OCI-M2 (cell line): ENCODE measurements around the gene ITGAE.

Source experiments
- DNase-seq: peaks from one replicate; lab custom pipeline; 2025; ENCODE audit not compliant: unreplicated experiment; lab: John Stamatoyannopoulos, UW

Gene ITGAE

GRCh38 chr17:3821101-3821500 lies 20.1 kb upstream of the ITGAE start:
- no peak for DNase-seq

- DNase-seq = no peak
Measured at GRCh38 chr17:3818786-3819185, 17.8 kb upstream of the ITGAE start.

GRCh38 chr17:3817851-3818605 lies 17.0 kb upstream of the ITGAE start:
- DNase-seq = no peak

- DNase-seq = no peak
Measured at GRCh38 chr17:3815925-3816324, 14.9 kb upstream of the ITGAE start.

GRCh38 chr17:3815122-3815521 lies 14.1 kb upstream of the ITGAE start:
- DNase-seq = no peak

GRCh38 chr17:3814361-3814760 lies 13.4 kb upstream of the ITGAE start:
- no peak for DNase-seq

- DNase-seq = no peak
Measured at GRCh38 chr17:3813171-3813570, 12.2 kb upstream of the ITGAE start.

- no peak for DNase-seq
Measured at GRCh38 chr17:3812771-3813170, 11.8 kb upstream of the ITGAE start.

GRCh38 chr17:3812284-3812683 lies 11.3 kb upstream of the ITGAE start:
- no peak for DNase-seq

- no peak for DNase-seq
Measured at GRCh38 chr17:3810019-3810418, 9.0 kb upstream of the ITGAE start.

GRCh38 chr17:3809135-3809534 lies 8.1 kb upstream of the ITGAE start:
- DNase-seq = no peak

GRCh38 chr17:3808701-3809100 lies 7.7 kb upstream of the ITGAE start:
- DNase-seq = no peak

GRCh38 chr17:3805581-3805980 lies 4.6 kb upstream of the ITGAE start:
- no peak for DNase-seq

GRCh38 chr17:3804503-3804931 lies 3.5 kb upstream of the ITGAE start:
- DNase-seq = no peak

- DNase-seq = no peak
Measured at GRCh38 chr17:3803308-3803640, 2.3 kb upstream of the ITGAE start.

GRCh38 chr17:3802461-3803307 lies 1.7 kb upstream of the ITGAE start:
- no peak for DNase-seq

- DNase-seq = no peak
Measured at GRCh38 chr17:3801792-3802191, 804 bp upstream of the ITGAE start.

GRCh38 chr17:3801347-3801746 lies 359 bp upstream of the ITGAE start:
- no peak for DNase-seq

- DNase-seq = no peak
Measured at GRCh38 chr17:3799181-3799945, 1.6 kb downstream of the ITGAE start.

GRCh38 chr17:3798273-3799180 lies 2.5 kb downstream of the ITGAE start:
- DNase-seq = no peak

- DNase-seq = no peak
Measured at GRCh38 chr17:3796822-3797170, 4.2 kb downstream of the ITGAE start.
